ENCODE data around the gene LCLAT1.

GRCh38 chr2:30428827-30429461, 18.1 kb upstream of the LCLAT1 start:
- TF ChIP-seq CTCF (IDR thresholded peaks at IDR 0.05; ENCODE audit: low read depth, low read length, poor library complexity, severe bottlenecking) (no peak), EZH2phosphoT487 (IDR thresholded peaks at IDR 0.05; ENCODE audit: borderline replicate concordance, low read length) (no peak)

Data from DOHH2 (cell line).